Endothelial cell of umbilical vein (primary cell): ENCODE data around the gene CROCC2. TPM values are rescaled to one million over a fixed set of nuclear protein-coding genes. Genes with fewer than 3 reads are reported as not detected.

Source experiments
- BruUV-seq: library from RNA; stranded (reverse); fragments of 400-500 nt; replicated peaks from 2 replicates; lab custom pipeline; 2021; lab: Mats Ljungman, UMichigan
- CTCF ChIA-PET: fragments of 300-600, 350-600 bp; sonication (Branson Sonifier 250); formaldehyde crosslinking; loops from one replicate; lab custom pipeline; 2021; ENCODE audit warnings: antibody characterized with exemption, inconsistent platforms; lab: Charles Lee
- POLR2A ChIA-PET: fragments of 300-600, 350-600 bp; sonication (Branson Sonifier 250); formaldehyde crosslinking; loops from one replicate; lab custom pipeline; 2021; ENCODE audit warnings: antibody characterized with exemption, inconsistent platforms; lab: Charles Lee
- DNase-seq: peaks from one replicate; pipeline ENCODE4 v3.0.0-alpha.2; 2011; ENCODE audit warnings: low read depth, low spot score
- FAIRE-seq: peaks from 2 replicates; lab custom pipeline; 2011; peaks lifted over from hg19 to GRCh38; lab: Jason Lieb, UNC
- H2AFZ ChIP-seq: 2 replicates; pipeline ENCODE4 v1.6.0; 2012; ENCODE audit warnings: low read depth, low read length, control low read depth, inconsistent platforms
- H3K27ac ChIP-seq: 2 replicates; pipeline ENCODE4 v1.5.1; 2011; ENCODE audit warnings: low read depth, mild to moderate bottlenecking, control low read depth, low read length, moderate library complexity; ENCODE audit not compliant: insufficient read depth
- H3K27me3 ChIP-seq, 2 experiments: 2 replicates each; pipeline versions ENCODE4 v1.6.0 to v1.6.1; 2011; ENCODE audit warnings: low read length in 2 of 2, mixed read lengths in 1 of 2; ENCODE audit not compliant: control insufficient read depth in 2 of 2, insufficient read depth in 2 of 2
- H3K36me3 ChIP-seq, 2 experiments: 2 replicates in 1 of 2; 3 replicates in 1 of 2; pipeline ENCODE4 v1.5.1; 2011; ENCODE audit warnings: low read length in 2 of 2, mild to moderate bottlenecking in 1 of 2, moderate library complexity in 1 of 2; ENCODE audit not compliant: control insufficient read depth in 2 of 2, insufficient read depth in 2 of 2; ENCODE audit errors: extremely low read depth in 1 of 2
- H3K4me1 ChIP-seq: 3 replicates; pipeline ENCODE4 v1.5.1; 2011; ENCODE audit warnings: mild to moderate bottlenecking, low read length; ENCODE audit not compliant: control insufficient read depth, insufficient read depth; ENCODE audit errors: extremely low read depth
- H3K4me2 ChIP-seq: 2 replicates; pipeline ENCODE4 v1.6.1; 2011; ENCODE audit warnings: low read length, control low read depth, mixed read lengths; ENCODE audit not compliant: insufficient read depth
- H3K4me3 ChIP-seq, 3 experiments: fragments of 200-600 bp in 1 of 3; sonication (generic), shearing (Covaris generic) in 1 of 3; replicated peaks in 1 of 3; 2 replicates each; pipeline ENCODE4 v1.5.1; 2011 to 2016; ENCODE audit warnings: control low read depth in 3 of 3, low read length in 3 of 3, mild to moderate bottlenecking in 2 of 3, inconsistent platforms in 1 of 3, low read depth in 1 of 3, moderate library complexity in 1 of 3; ENCODE audit not compliant: insufficient read depth in 1 of 3
- H3K79me2 ChIP-seq: 2 replicates; pipeline ENCODE4 v1.6.0; 2012; ENCODE audit warnings: low read length, inconsistent platforms; ENCODE audit not compliant: control insufficient read depth, insufficient read depth
- H3K9ac ChIP-seq: replicated peaks from 2 replicates; pipeline ENCODE3; 2011; ENCODE audit warnings: low read length, control low read depth; ENCODE audit not compliant: insufficient read depth; ENCODE audit errors: extremely low read depth
- H3K9me1 ChIP-seq: replicated peaks from 3 replicates; pipeline ENCODE4 v1.6.0; 2011; ENCODE audit warnings: mild to moderate bottlenecking, low read length; ENCODE audit not compliant: control insufficient read depth, insufficient read depth; ENCODE audit errors: extremely low read depth
- H3K9me3 ChIP-seq: replicated peaks from 2 replicates; pipeline ENCODE4 v1.5.1; 2012; ENCODE audit warnings: low read length, inconsistent platforms; ENCODE audit not compliant: control insufficient read depth, insufficient read depth
- H4K20me1 ChIP-seq: replicated peaks from 2 replicates; pipeline ENCODE3; 2011; ENCODE audit warnings: mild to moderate bottlenecking, low read length; ENCODE audit not compliant: control insufficient read depth, insufficient read depth; ENCODE audit errors: extremely low read depth
- CTCF ChIP-seq, 2 donors: IDR thresholded peaks; 1 replicate in 1 of 2; 2 replicates in 1 of 2; pipeline ENCODE4 v1.5.1; 2011; ENCODE audit warnings: low read length in 2 of 2, mild to moderate bottlenecking in 2 of 2, moderate library complexity in 2 of 2, control low read depth in 1 of 2, inconsistent platforms in 1 of 2, low read depth in 1 of 2; ENCODE audit not compliant: insufficient read depth in 1 of 2; ENCODE audit errors: extremely low read depth in 1 of 2
- EZH2 ChIP-seq: IDR thresholded peaks from 2 replicates; pipeline ENCODE4 v1.6.1; 2012; ENCODE audit warnings: borderline replicate concordance, low read depth, mild to moderate bottlenecking, moderate library complexity, low read length, inconsistent platforms; ENCODE audit not compliant: severe bottlenecking
- FOS ChIP-seq: IDR thresholded peaks from 2 replicates; pipeline ENCODE4 v1.6.1; 2011; ENCODE audit warnings: mild to moderate bottlenecking, low read length, moderate library complexity, borderline replicate concordance; ENCODE audit not compliant: insufficient read depth
- GATA2 ChIP-seq: IDR thresholded peaks from 2 replicates; pipeline ENCODE4 v1.7.0; 2011; ENCODE audit warnings: low read depth, mild to moderate bottlenecking, moderate library complexity, mixed read lengths, low read length; ENCODE audit not compliant: insufficient read length, insufficient read depth
- JUN ChIP-seq: IDR thresholded peaks from 2 replicates; pipeline ENCODE4 v1.6.1; 2011; ENCODE audit warnings: borderline replicate concordance, low read depth; ENCODE audit not compliant: insufficient read length, insufficient read depth
- MAX ChIP-seq: IDR thresholded peaks from 2 replicates; pipeline ENCODE4 v1.6.1; 2011; ENCODE audit not compliant: insufficient read depth, insufficient read length
- MYC ChIP-seq: IDR thresholded peaks from one replicate; pipeline ENCODE4 v1.6.1; 2011; ENCODE audit warnings: mild to moderate bottlenecking, low read depth, low read length
- POLR2A ChIP-seq: IDR thresholded peaks from 2 replicates; pipeline ENCODE4 v1.6.1; 2012; ENCODE audit warnings: low read depth, mild to moderate bottlenecking, control low read depth, low read length
- POLR2AphosphoS5 ChIP-seq: IDR thresholded peaks from 2 replicates; pipeline ENCODE4 v1.6.1; 2012; ENCODE audit warnings: low read depth, mild to moderate bottlenecking, control low read depth, low read length, moderate library complexity; ENCODE audit not compliant: insufficient read depth
- dilution Hi-C: fragments of 300-500 bp; cut with MboI; formaldehyde crosslinking; loops from one replicate; pipeline ENCODE4 v1.15.0; 2019; ENCODE audit warnings: low sequenced_read_pairs; ENCODE audit not compliant: extremely low pct_ligation_motif_present
- intact Hi-C: fragments of 100-400 bp; cut with micrococcal nuclease; formaldehyde crosslinking; loops from one replicate; pipeline ENCODE4 v1.10.0; 2022
- polyA plus RNA-seq, 4 experiments: library from polyadenylated mRNA; depleted of rRNA in 3 of 4; stranded (reverse) in 3 of 4; unstranded in 1 of 4; fragments of >200 nt; gene quantifications; 2 replicates each; pipeline versions ENCODE4 v1.2.1 to v1.2.3, GENCODE V29; 2011 to 2012; ENCODE audit warnings: missing spikeins in 1 of 4
- total RNA-seq: library from RNA; stranded (reverse); gene quantifications from 2 replicates; pipeline ENCODE4 v1.2.3, GENCODE V29; 2021

Gene CROCC2
- total and polyA plus RNA-seq, 2 donors (not counting 3 experiments of a cell fraction or from before 2014, with no cell fraction given): not detected

GRCh38 chr2:241035818-241036396 is 129.8 kb downstream of the CROCC2 start:
- no peak for TF ChIP-seq POLR2AphosphoS5
- TF ChIP-seq MYC: no peak
- no peak for TF ChIP-seq CTCF (IDR thresholded peaks at IDR 0.05; ENCODE audit: extremely low read depth in 1 of 2, insufficient read depth in 1 of 2, low read depth in 1 of 2, low read length in 2 of 2)
- TF ChIP-seq JUN: no peak
- TF ChIP-seq POLR2A: no peak
- TF ChIP-seq MAX: no peak
- no peak for TF ChIP-seq GATA2
- no peak for TF ChIP-seq FOS
- TF ChIP-seq EZH2: no peak
- CTCF ChIA-PET: no interaction called here
- DNase-seq: no peak
- Histone ChIP-seq H3K4me3 (no peak overlapping the region), H3K27me3 (no peaks in the 10 kb centered on the region), H3K9ac (no peak overlapping the region), H3K79me2 (no peaks in the 10 kb centered on the region), H3K27ac (no peak overlapping the region), H4K20me1 (no peaks in the 10 kb centered on the region), H3K9me3 (no peaks in the 10 kb centered on the region), H2AFZ (no peak overlapping the region), H3K36me3 (peaks cover 0 to 5% of the 10 kb centered on the region in 2 experiments), H3K4me2 (no peak overlapping the region), H3K4me1 (peaks cover 3% of the 10 kb centered on the region), H3K9me1 (no peaks in the 10 kb centered on the region)
- POLR2A ChIA-PET: no interaction called here
- no TSS peak for BruUV-seq
- intact Hi-C loops (no loop called here), dilution Hi-C loops (no loop called here)
- FAIRE-seq: no peak
